Osteoblast (primary cell): ENCODE results near the gene SFMBT2. TPM values are rescaled to one million over a fixed set of nuclear protein-coding genes. Genes with fewer than 3 reads are reported as not detected.
"Not testable (repeated sequence)": the region's sequence is repeated elsewhere in the genome, so short reads cannot be mapped to it uniquely, and the experiment has no call there.

Source experiments
- DNase-seq: peaks from one replicate; pipeline ENCODE4 v3.0.0; 2011; ENCODE audit warnings: low spot score, mixed read lengths; ENCODE audit not compliant: insufficient read length; ENCODE audit errors: missing footprints
- H2AFZ ChIP-seq: 2 replicates; pipeline ENCODE4 v1.6.0; 2011; ENCODE audit warnings: mild to moderate bottlenecking, low read length
- H3K27ac ChIP-seq: 2 replicates; pipeline ENCODE4 v1.5.1; 2011; ENCODE audit warnings: mild to moderate bottlenecking, low read depth, low read length, moderate library complexity
- H3K27me3 ChIP-seq: 2 replicates; pipeline ENCODE4 v1.6.0; 2012; ENCODE audit warnings: mild to moderate bottlenecking, control low read depth, inconsistent platforms, low read length, moderate library complexity; ENCODE audit not compliant: insufficient read depth
- H3K36me3 ChIP-seq: 2 replicates; pipeline ENCODE4 v1.5.1; 2011; ENCODE audit warnings: mild to moderate bottlenecking, low read length, control low read depth, moderate library complexity; ENCODE audit not compliant: insufficient read depth
- H3K4me1 ChIP-seq: 2 replicates; pipeline ENCODE4 v1.5.1; 2011; ENCODE audit warnings: mild to moderate bottlenecking, low read length, control low read depth, moderate library complexity; ENCODE audit not compliant: insufficient read depth
- H3K4me2 ChIP-seq: 2 replicates; pipeline ENCODE4 v1.6.0; 2011; ENCODE audit warnings: mild to moderate bottlenecking, low read length; ENCODE audit not compliant: insufficient read depth
- H3K4me3 ChIP-seq: fragments of 200-600 bp; sonication (generic); 3 replicates; pipeline ENCODE4 v1.5.1; 2012; ENCODE audit warnings: mild to moderate bottlenecking, low read length, inconsistent platforms; ENCODE audit not compliant: insufficient read depth
- H3K79me2 ChIP-seq: 2 replicates; pipeline ENCODE4 v1.6.0; 2012; ENCODE audit warnings: mild to moderate bottlenecking, low read length, control low read depth, inconsistent platforms; ENCODE audit not compliant: insufficient read depth
- H3K9me3 ChIP-seq: 2 replicates; pipeline ENCODE4 v1.5.1; 2011; ENCODE audit warnings: low read depth, low read length, control low read depth
- H4K20me1 ChIP-seq: 2 replicates; pipeline ENCODE4 v1.6.0; 2012; ENCODE audit warnings: mild to moderate bottlenecking, low read length, control low read depth; ENCODE audit not compliant: insufficient read depth
- CTCF ChIP-seq: IDR thresholded peaks from 2 replicates; pipeline ENCODE4 v1.5.1; 2011; ENCODE audit warnings: mild to moderate bottlenecking, low read depth, low read length, moderate library complexity; ENCODE audit errors: extremely low read depth
- total RNA-seq: library from RNA; depleted of rRNA; stranded (reverse); fragments of >200 nt; gene quantifications from 2 replicates; pipeline ENCODE4 v1.2.3, GENCODE V29; 2012

The SFMBT2 gene
- total RNA-seq, 1 donor, result under 0.01 TPM

GRCh38 chr10:7186387-7187018 lies 224.3 kb downstream of the SFMBT2 start:
- Histone ChIP-seq H3K27ac (no peak overlapping the region), H3K4me1 (no peaks in the 10 kb centered on the region), H3K4me3 (no peak overlapping the region), H3K36me3 (no peaks in the 10 kb centered on the region), H2AFZ (no peak overlapping the region), H3K79me2 (no peaks in the 10 kb centered on the region), H3K4me2 (no peak overlapping the region), H3K27me3 (no peaks in the 10 kb centered on the region), H3K9me3 (no peaks in the 10 kb centered on the region), H4K20me1 (no peaks in the 10 kb centered on the region)
- no peak for TF ChIP-seq CTCF
- no peak for DNase-seq

- H3K79me2 ChIP-seq, result no peaks in the 10 kb centered on the region
- no peaks in the 10 kb centered on the region for H3K9me3 ChIP-seq
- no peaks in the 10 kb centered on the region for H3K4me1 ChIP-seq
- no peaks in the 10 kb centered on the region for H3K27me3 ChIP-seq
- no peak overlapping the region for H2AFZ ChIP-seq
- H3K36me3 ChIP-seq, result no peaks in the 10 kb centered on the region
- no peak overlapping the region for H3K4me2 ChIP-seq
- no peak overlapping the region for H3K4me3 ChIP-seq
- DNase-seq, result no peak
- TF ChIP-seq CTCF, result no peak
- H4K20me1 ChIP-seq, result no peaks in the 10 kb centered on the region
- H3K27ac ChIP-seq, result no peak overlapping the region
These were observed 225.5 kb downstream of the SFMBT2 start for GRCh38 chr10:7185367-7185690.

GRCh38 chr10:7184660-7185366 lies 226.0 kb downstream of the SFMBT2 start:
- H3K27me3 ChIP-seq, result no peaks in the 10 kb centered on the region
- DNase-seq, result no peak
- H3K27ac ChIP-seq, result no peak overlapping the region
- no peak overlapping the region for H3K4me3 ChIP-seq
- no peak overlapping the region for H3K4me2 ChIP-seq
- H3K9me3 ChIP-seq, result no peaks in the 10 kb centered on the region
- no peaks in the 10 kb centered on the region for H4K20me1 ChIP-seq
- TF ChIP-seq CTCF, result no peak
- no peaks in the 10 kb centered on the region for H3K4me1 ChIP-seq
- H3K36me3 ChIP-seq, result no peaks in the 10 kb centered on the region
- no peaks in the 10 kb centered on the region for H3K79me2 ChIP-seq
- H2AFZ ChIP-seq, result no peak overlapping the region

- H3K4me2 ChIP-seq, H3K27ac ChIP-seq, H3K27me3 ChIP-seq, DNase-seq, H3K4me1 ChIP-seq, H3K36me3 ChIP-seq, H3K9me3 ChIP-seq, H3K79me2 ChIP-seq, H2AFZ ChIP-seq, H3K4me3 ChIP-seq, H4K20me1 ChIP-seq: not testable (repeated sequence)
These were observed 226.7 kb downstream of the SFMBT2 start for GRCh38 chr10:7184116-7184515.

- not testable (repeated sequence) for H3K4me2 ChIP-seq, H3K4me1 ChIP-seq, H2AFZ ChIP-seq, H4K20me1 ChIP-seq, H3K9me3 ChIP-seq, DNase-seq, H3K27ac ChIP-seq, H3K36me3 ChIP-seq, H3K79me2 ChIP-seq, H3K27me3 ChIP-seq, H3K4me3 ChIP-seq
These were observed 228.5 kb downstream of the SFMBT2 start for GRCh38 chr10:7182327-7182726.
